HG03103 (cell line): ENCODE data around the gene DHRS3.

Source experiments
- ATAC-seq: cut with Tn5 transposase; IDR thresholded peaks from one replicate; pipeline ENCODE4 v1.9.1; 2021; ENCODE audit warnings: low read depth; ENCODE audit not compliant: unreplicated experiment

DHRS3 gene

GRCh38 chr1:12640237-12640957 is 22.4 kb upstream of the DHRS3 start:
- ATAC-seq, result no peak

GRCh38 chr1:12637693-12638092 is 19.7 kb upstream of the DHRS3 start:
- no peak for ATAC-seq

GRCh38 chr1:12636098-12636950 is 18.3 kb upstream of the DHRS3 start:
- ATAC-seq, result no peak

- no peak for ATAC-seq
Observed at GRCh38 chr1:12634696-12635202, 16.7 kb upstream of the DHRS3 start.

- no peak for ATAC-seq
Observed at GRCh38 chr1:12634156-12634555, 16.1 kb upstream of the DHRS3 start.

GRCh38 chr1:12631571-12631970 is 13.6 kb upstream of the DHRS3 start:
- no peak for ATAC-seq

- no peak for ATAC-seq
Observed at GRCh38 chr1:12630946-12631530, 13.0 kb upstream of the DHRS3 start.

GRCh38 chr1:12629985-12630760 is 12.2 kb upstream of the DHRS3 start:
- no peak for ATAC-seq

GRCh38 chr1:12629511-12629956 is 11.5 kb upstream of the DHRS3 start:
- ATAC-seq, result no peak

- no peak for ATAC-seq
Observed at GRCh38 chr1:12627296-12627695, 9.3 kb upstream of the DHRS3 start.

GRCh38 chr1:12626888-12627287 is 8.9 kb upstream of the DHRS3 start:
- ATAC-seq, result no peak

GRCh38 chr1:12625276-12625675 is 7.3 kb upstream of the DHRS3 start:
- ATAC-seq, result no peak

GRCh38 chr1:12622506-12622905 is 4.5 kb upstream of the DHRS3 start:
- ATAC-seq, result no peak

- ATAC-seq, result no peak
Observed at GRCh38 chr1:12621346-12622335, 3.6 kb upstream of the DHRS3 start.

- no peak for ATAC-seq
Observed at GRCh38 chr1:12620931-12621330, 2.9 kb upstream of the DHRS3 start.

GRCh38 chr1:12620488-12620865 is 2.5 kb upstream of the DHRS3 start:
- no peak for ATAC-seq

- ATAC-seq, result no peak
Observed at GRCh38 chr1:12619792-12620487, 1.9 kb upstream of the DHRS3 start.

GRCh38 chr1:12618965-12619791 is 1.2 kb upstream of the DHRS3 start:
- no peak for ATAC-seq
